ENCODE data around the gene COL4A1.

DNA sequence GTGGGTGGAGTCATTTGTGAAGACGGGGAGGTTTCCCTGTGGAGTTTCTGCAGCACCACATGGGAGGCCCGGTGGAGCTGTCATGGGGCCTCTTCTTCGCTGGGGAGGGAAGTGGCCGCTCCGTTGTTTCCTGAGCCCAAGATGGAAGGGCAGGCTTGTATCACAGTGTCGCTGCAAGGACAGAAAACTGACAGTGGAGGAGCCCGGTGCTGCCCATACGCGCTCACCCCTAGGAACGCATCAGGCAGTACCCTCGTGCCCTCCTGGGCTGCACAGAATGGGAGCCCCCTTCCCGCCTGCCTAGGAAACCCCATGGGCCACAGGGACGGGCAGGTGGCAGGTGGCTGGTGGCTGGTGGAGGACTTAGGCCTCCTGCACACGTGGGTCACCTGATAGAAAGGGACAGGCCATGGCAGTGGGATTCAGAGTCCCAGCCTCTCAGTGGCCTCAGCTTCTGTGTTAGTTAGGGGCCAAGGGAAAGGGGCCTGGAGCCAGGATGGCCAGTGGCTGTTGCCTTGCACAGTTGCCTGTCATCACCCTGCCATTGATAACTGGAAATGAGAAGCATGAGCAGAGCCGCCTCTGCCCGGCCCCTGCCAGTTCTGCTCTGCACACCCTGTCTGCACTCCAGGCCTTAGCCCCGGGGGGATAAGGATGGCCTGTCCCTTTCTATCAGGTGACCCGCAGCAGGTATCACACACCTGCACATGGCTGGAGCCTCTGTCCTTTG, 7.7 kb upstream of the COL4A1 start:
- TF ChIP-seq, protein P1, sequence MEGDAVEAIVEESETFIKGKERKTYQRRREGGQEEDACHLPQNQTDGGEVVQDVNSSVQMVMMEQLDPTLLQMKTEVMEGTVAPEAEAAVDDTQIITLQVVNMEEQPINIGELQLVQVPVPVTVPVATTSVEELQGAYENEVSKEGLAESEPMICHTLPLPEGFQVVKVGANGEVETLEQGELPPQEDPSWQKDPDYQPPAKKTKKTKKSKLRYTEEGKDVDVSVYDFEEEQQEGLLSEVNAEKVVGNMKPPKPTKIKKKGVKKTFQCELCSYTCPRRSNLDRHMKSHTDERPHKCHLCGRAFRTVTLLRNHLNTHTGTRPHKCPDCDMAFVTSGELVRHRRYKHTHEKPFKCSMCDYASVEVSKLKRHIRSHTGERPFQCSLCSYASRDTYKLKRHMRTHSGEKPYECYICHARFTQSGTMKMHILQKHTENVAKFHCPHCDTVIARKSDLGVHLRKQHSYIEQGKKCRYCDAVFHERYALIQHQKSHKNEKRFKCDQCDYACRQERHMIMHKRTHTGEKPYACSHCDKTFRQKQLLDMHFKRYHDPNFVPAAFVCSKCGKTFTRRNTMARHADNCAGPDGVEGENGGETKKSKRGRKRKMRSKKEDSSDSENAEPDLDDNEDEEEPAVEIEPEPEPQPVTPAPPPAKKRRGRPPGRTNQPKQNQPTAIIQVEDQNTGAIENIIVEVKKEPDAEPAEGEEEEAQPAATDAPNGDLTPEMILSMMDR (IDR thresholded peaks at IDR 0.05; ENCODE audit: low read length) = no peak
- no peak for TF ChIP-seq EZH2 (optimal IDR thresholded peaks at IDR 0.05; ENCODE audit: low read depth, low read length)

Data from MM.1S (cell line).